Measurements from ENCODE around the gene FUT6.

- TF ChIP-seq EZH2 (IDR thresholded peaks at IDR 0.05; ENCODE audit: insufficient read depth, poor library complexity, severe bottlenecking) (no peak), EZH2phosphoT487 (IDR thresholded peaks at IDR 0.05; ENCODE audit: insufficient read depth, low read depth) (no peak)
Measured at GRCh38 chr19:5784581-5785147, 54.8 kb downstream of the FUT6 start, which contains the start of gene PRR22.

Data from GM23248 (cell line).